Panc1 (cell line): ENCODE measurements around the gene PQBP1.

Source experiments
- CTCF ChIP-seq: fragments of 450-650 bp; IDR thresholded peaks from 2 replicates; pipeline ENCODE4 v1.5.1; 2017; ENCODE audit warnings: mild to moderate bottlenecking
- POLR2AphosphoS5 ChIP-seq: IDR thresholded peaks from 2 replicates; pipeline ENCODE4 v1.6.1; 2012; ENCODE audit warnings: mild to moderate bottlenecking, low read depth, low read length, moderate library complexity
- REST ChIP-seq, 2 experiments: IDR thresholded peaks; 2 replicates each; pipeline ENCODE4 v1.6.1; 2011 to 2012; ENCODE audit warnings: low read depth in 2 of 2, control low read depth in 1 of 2, low read length in 1 of 2, mild to moderate bottlenecking in 1 of 2, moderate library complexity in 1 of 2; ENCODE audit not compliant: insufficient read depth in 1 of 2
- SIN3A ChIP-seq: IDR thresholded peaks from 2 replicates; pipeline ENCODE4 v1.6.1; 2012; ENCODE audit warnings: low read depth, mild to moderate bottlenecking, low read length, moderate library complexity, borderline replicate concordance; ENCODE audit not compliant: insufficient read depth

GRCh38 chrX:48902135-48902534 is 4.4 kb downstream of the PQBP1 start:
- TF ChIP-seq CTCF (no peak), POLR2AphosphoS5 (no peak), REST (IDR thresholded peaks at IDR 0.05; ENCODE audit: insufficient read depth in 1 of 2, low read depth in 2 of 2, low read length in 1 of 2) (no peak), SIN3A (no peak)
